GM20000 (cell line): ENCODE results near the gene PPP1R9B.

Source experiments
- DNase-seq: peaks from one replicate; pipeline ENCODE4 v3.0.0; 2012; ENCODE audit warnings: low spot score
- TF ChIP-seq, protein P1 (sequence below): IDR thresholded peaks from 2 replicates; pipeline ENCODE4 v1.5.1; 2012; ENCODE audit warnings: mild to moderate bottlenecking, control low read depth; ENCODE audit errors: extremely low read depth, missing control alignments

The PPP1R9B gene

DNA sequence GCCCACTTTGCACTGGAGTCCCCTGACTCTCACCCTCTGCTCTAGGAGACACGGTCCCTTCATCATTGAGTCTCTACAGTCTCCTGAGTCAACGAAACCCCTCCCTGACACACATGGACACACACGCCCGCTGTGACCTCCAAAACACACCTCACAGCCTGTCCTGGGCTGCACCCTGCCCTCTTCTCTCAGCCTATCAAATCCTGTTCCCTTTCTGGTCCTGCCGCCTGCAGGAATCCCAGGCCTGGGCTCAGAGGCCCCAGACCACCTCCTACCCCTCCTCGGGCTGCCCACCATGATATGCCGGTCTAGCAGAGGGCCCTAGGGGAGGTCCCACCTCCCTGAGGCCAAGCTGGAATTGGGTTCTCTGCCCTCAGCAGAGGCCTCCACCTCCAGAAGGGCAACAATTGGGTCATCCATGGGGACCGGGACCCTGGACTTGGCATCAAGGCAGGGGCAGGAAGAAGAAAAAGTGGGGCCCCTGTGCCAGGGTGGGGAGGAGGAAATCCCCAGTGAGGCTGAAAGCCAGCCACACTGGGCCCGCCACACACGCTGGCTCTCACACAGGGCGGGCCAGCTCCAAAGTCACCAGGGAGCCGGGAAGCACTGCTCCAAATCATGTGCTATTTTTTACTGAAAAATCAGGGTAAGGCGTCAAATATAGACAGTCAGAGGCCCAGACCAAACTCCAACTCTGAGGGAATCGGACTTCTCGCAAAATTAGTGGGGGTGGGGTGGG, 3.4 kb downstream of the PPP1R9B start:
- TF ChIP-seq, protein P1, sequence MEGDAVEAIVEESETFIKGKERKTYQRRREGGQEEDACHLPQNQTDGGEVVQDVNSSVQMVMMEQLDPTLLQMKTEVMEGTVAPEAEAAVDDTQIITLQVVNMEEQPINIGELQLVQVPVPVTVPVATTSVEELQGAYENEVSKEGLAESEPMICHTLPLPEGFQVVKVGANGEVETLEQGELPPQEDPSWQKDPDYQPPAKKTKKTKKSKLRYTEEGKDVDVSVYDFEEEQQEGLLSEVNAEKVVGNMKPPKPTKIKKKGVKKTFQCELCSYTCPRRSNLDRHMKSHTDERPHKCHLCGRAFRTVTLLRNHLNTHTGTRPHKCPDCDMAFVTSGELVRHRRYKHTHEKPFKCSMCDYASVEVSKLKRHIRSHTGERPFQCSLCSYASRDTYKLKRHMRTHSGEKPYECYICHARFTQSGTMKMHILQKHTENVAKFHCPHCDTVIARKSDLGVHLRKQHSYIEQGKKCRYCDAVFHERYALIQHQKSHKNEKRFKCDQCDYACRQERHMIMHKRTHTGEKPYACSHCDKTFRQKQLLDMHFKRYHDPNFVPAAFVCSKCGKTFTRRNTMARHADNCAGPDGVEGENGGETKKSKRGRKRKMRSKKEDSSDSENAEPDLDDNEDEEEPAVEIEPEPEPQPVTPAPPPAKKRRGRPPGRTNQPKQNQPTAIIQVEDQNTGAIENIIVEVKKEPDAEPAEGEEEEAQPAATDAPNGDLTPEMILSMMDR, result no peak
- DNase-seq, result no peak

DNA sequence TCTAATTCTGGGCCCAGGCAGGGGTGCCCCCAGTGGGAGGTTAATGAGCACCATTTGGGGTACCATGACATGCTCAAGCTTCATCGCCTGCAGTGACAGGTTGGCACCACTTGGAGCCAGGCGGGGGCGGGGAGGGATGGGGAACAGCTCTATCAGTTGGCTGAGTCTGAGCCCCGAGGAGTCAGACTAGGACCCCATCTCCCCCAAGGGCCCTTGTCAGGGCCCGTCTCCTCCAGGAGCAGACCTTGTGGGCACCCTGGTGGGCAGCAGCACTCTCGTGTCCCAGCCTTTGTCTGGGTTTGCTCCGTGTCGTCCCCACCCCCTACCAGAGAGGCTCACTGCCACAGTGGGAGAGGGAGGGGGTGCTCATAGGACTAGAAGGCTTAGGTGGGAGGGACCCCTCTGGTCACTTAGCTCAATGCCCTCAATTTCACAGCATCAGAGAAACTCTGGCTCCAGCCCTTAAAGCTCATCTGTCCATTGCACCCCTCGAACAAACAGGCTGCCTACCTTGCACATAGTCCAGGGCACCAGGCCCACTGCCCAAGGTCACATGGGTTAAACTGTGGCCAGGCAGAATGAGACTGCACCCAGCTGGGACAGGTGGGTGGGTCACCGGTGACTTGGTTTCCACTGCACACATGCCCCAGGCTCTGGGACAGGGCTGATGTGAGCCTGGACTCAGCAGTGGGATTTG, 4.1 kb downstream of the PPP1R9B start:
- DNase-seq, result no peak
- TF ChIP-seq, protein P1, result no peak

DNA sequence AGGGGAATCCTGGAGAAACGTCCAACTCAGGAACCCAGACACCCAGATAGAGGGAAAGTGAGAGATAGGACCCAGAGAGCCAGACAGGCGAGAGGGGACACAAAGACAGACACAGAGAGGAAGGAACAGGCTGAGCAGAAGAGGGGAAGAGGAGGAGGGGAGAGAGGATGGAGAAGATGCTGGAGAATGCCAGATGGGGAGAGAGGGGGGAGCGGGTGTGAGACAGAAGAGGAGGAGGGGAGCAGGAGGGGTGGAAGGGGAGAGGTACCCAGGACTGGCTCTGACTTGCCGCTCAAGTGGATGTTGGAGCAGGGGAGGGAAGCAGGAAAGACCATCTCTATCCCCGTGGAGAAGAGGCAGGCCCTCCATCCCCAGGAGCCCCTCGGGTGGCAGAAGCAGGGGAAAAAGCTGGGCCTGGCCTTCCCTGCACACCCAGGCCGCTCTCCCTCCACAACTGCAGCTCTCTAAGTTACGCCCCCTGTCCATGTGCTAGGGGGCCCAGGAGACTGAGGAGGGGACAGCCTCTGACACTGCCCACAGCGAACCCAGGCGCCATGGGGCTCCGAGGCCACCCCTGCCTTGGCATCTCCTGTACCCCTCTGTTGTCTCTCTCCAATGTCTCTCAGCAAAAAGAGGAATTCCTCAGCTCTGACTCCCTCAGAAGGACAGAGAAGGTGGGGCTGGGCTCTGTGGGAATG, 4.8 kb downstream of the PPP1R9B start:
- DNase-seq, result no peak
- TF ChIP-seq, protein P1, result no peak

DNA sequence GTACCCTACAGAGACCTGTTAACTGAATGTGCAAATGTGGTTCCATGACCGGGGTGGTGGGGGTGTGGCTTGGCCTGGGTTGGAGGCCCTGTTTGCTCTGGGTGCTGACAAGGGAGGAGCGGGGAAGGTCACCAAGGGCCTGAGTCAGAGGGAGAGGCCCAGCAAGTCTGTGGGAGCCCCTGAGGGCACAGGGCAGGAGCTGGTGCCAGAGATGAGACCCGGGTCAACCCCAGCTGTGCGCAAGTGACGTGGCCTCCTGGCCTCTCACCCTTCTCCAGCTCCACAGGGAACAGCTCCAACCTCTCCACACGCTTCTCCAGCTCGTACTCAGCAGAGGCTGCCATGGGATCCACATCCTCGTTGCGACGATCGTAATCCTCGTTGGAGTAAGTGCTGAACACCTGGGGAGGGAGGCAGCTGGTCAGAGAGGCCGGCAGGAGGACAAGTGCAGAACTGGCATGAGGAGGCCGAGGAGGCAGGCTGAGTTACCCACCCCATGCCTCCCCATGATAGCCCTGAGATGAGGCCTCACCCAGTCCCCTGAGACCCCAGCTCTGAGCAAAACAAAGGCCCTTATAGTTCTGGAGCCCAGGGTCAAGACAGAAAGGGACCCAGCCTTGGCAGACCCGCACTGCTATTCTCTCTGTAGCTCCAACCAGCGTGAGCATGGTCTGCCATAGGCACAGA, 5.5 kb downstream of the PPP1R9B start:
- DNase-seq, result no peak
- TF ChIP-seq, protein P1, result no peak

DNA sequence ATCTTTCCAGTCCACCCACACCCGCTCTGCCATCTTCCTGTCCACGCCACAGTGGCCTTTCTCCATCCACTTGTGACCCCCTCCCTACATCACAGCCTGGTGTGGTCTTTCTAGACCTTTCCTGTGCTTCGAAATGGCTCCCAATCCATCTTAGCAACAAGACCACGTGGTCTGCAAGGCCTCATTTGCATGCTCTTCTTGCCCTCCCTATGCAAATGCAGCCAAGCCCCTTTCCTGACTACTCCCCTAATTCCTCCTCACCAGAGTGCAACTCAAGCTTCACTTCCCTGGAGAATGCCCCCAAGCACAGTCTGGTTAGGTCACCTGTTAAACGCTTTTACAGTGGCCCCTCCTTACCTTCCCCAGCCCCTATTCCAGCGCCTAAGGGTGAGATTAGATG, 6.1 kb downstream of the PPP1R9B start:
- no peak for DNase-seq
- TF ChIP-seq, protein P1, result no peak

DNA sequence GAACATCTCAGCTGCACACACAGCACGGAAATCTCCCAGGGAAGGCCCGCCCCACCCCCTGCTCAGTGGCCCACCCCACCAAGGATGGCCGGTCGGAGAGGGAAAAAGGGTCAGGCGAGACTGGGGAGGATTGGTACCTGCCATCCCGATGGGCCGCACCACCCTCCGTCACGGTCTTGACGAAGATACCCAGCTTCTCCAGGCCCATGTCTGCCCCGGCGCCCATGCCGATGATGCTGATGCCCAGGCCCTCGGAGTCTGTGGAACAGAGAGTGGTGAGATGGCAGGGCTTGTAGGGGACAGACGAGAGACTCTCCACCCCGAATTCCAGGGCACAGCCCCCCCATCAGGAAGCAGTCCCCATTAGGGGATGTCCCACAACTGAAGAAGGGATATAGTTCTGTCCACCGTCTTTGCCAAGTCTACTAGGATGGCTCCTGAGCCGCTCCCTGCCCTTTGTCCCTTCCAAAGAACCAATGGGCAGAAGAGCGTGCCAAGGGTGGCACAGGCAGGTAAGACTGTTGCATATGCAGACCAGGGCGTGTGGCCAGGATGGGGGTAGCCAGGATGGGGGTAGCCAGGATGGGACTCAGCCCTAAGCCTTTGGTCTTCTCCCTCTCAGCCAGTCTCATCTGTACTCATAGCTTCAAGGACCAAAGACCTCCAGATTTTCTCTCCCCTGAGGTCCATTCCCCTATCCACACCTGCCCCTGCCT, 6.9 kb downstream of the PPP1R9B start:
- TF ChIP-seq, protein P1, result no peak
- no peak for DNase-seq
